Esophagus muscularis mucosa (tissue), 4 donors: ENCODE results near the gene TBL1XR1.
"Not testable (repeated sequence)": the region's sequence is repeated elsewhere in the genome, so short reads cannot be mapped to it uniquely, and the experiment has no call there.

ENCODE experiments used
- EP300 ChIP-seq: sonication (generic); formaldehyde crosslinking; IDR thresholded peaks from one replicate; pipeline ENCODE4 v1.6.1; 2017; ENCODE audit warnings: antibody characterized with exemption
- POLR2A ChIP-seq: fragments of 450-650 bp; IDR thresholded peaks from one replicate; pipeline ENCODE4 v1.6.1; 2017; ENCODE audit warnings: antibody characterized with exemption, moderate library complexity, mild to moderate bottlenecking, low read depth
- POLR2AphosphoS5 ChIP-seq, 2 donors: sonication (generic); formaldehyde crosslinking; IDR thresholded peaks; one replicate each; pipeline ENCODE4 v1.6.1; 2017; ENCODE audit warnings: antibody characterized with exemption in 2 of 2
- TF ChIP-seq, protein P1 (sequence below), 3 experiments: fragments of 200-600 bp in 2 of 3; fragments of 450-650 bp in 1 of 3; sonication (generic) in 2 of 3; IDR thresholded peaks; one replicate each; pipeline ENCODE4 v1.5.1; 2017 to 2019; ENCODE audit warnings: antibody characterized with exemption in 3 of 3, mild to moderate bottlenecking in 2 of 3, moderate library complexity in 1 of 3

DNA sequence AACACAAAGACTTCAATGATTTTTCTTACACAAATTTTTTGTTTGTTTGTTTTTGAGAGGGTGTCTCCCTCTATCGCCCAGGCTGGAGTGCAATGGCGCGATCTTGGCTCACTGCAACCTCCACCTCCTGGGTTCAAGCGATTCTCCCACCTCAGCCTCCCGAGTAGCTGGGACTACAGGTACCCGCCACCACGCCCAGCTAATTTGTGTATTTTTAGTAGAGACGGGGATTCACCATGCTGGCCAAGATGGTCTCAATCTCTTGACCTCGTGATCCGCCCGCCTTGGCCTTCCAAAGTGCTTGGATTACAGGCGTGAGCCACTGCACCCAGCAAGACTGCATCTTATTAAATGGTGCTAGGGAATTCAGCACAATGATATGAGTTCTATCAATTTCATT, 4.0 kb downstream of the TBL1XR1 start:
- TF ChIP-seq, protein P1, sequence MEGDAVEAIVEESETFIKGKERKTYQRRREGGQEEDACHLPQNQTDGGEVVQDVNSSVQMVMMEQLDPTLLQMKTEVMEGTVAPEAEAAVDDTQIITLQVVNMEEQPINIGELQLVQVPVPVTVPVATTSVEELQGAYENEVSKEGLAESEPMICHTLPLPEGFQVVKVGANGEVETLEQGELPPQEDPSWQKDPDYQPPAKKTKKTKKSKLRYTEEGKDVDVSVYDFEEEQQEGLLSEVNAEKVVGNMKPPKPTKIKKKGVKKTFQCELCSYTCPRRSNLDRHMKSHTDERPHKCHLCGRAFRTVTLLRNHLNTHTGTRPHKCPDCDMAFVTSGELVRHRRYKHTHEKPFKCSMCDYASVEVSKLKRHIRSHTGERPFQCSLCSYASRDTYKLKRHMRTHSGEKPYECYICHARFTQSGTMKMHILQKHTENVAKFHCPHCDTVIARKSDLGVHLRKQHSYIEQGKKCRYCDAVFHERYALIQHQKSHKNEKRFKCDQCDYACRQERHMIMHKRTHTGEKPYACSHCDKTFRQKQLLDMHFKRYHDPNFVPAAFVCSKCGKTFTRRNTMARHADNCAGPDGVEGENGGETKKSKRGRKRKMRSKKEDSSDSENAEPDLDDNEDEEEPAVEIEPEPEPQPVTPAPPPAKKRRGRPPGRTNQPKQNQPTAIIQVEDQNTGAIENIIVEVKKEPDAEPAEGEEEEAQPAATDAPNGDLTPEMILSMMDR (IDR thresholded peaks at IDR 0.05), result not testable (repeated sequence)
- TF ChIP-seq POLR2A; EP300; POLR2AphosphoS5 (IDR thresholded peaks at IDR 0.05): not testable (repeated sequence)
